ENCODE data around the gene ERGIC3. TPM values are rescaled to one million over a fixed set of nuclear protein-coding genes. Genes with fewer than 3 reads are reported as not detected.
A peak's percentile ranks its signal among the peaks of the same experiment; 100 is the strongest.
"Not testable (repeated sequence)": the region's sequence is repeated elsewhere in the genome, so short reads cannot be mapped to it uniquely, and the experiment has no call there.

The ERGIC3 gene
- total RNA-seq, 2 experiments from 2014 or later = 105 to 107 TPM

DNA sequence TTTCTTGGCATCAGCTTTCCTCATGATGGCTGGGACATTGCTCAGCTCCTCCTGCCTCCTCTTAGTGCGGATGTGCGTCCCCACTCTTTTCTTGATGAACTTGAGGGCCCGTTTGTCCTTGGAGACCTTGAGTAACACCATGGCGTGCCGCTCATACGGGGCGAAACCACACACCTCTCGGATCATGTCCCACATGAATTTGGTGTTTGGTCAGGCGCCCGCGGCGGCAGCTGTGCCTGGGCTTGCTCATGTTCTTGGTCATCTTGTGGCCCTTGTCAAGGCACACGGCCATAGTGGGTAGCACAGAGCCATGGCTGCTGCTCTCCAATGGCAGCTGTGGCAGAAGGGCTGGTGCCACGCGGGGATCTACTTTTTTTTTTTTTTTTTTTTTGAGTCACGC, 2.6 kb downstream of the ERGIC3 start:
- Mint-ChIP-seq H3K9me3 (no peaks in the 10 kb centered on the region), H3K36me3 (peaks cover 5% of the 10 kb centered on the region), H3K4me3 (no peak overlapping the region), H3K4me1 (peaks cover 18% of the 10 kb centered on the region), H3K27ac (no peak overlapping the region), H3K27me3 (no peaks in the 10 kb centered on the region)
- DNase-seq = no peak

DNA sequence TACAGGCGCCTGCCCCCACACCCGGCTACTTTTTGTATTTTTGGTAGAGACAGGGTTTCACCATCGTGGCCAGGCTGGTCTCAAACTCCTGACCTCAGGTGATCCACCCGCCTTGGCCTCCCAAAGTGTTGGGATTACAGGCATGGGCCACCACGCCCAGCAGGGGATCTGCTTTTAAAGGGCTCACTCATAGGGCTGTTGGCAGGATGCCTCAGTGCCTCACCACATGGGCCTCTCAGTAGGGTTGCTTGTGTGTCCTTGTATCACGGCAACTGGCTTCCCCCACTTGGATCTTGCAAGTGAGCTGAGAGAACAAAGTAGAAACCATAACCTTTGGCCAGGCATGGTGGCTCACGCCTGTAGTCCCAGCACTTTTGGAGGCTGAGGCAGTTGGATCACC, 3.1 kb downstream of the ERGIC3 start:
- H3K36me3 Mint-ChIP-seq, H3K27me3 Mint-ChIP-seq, H3K27ac Mint-ChIP-seq, H3K4me3 Mint-ChIP-seq, DNase-seq, H3K9me3 Mint-ChIP-seq: not testable (repeated sequence)
- peaks cover 18% of the 10 kb centered on the region for H3K4me1 Mint-ChIP-seq

DNA sequence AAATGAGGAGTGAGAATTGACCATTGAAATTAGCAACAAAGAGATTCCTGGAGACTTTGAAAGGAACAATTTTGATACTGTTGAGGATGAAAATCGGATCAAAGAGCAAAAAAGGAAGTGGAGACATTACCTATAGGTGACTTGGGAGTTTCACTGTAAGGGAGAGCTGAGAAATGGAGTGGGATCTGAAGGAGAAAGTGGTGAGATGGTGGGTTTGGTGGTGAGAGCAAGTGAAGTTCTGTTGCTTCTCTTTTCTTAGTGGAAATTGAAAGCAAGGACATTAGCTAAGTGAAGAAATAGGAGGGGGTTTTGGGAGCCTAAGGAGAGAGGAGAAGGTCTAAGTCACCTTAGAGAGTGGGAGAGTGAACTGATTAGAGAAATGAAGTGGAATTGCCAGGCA, 4.2 kb downstream of the ERGIC3 start:
- peaks cover 5% of the 10 kb centered on the region for H3K36me3 Mint-ChIP-seq
- no peak overlapping the region for H3K4me3 Mint-ChIP-seq
- H3K4me1 Mint-ChIP-seq = peaks cover 18% of the 10 kb centered on the region
- no peaks in the 10 kb centered on the region for H3K27me3 Mint-ChIP-seq
- H3K27ac Mint-ChIP-seq = no peak overlapping the region
- H3K9me3 Mint-ChIP-seq = no peaks in the 10 kb centered on the region
- DNase-seq = no peak

DNA sequence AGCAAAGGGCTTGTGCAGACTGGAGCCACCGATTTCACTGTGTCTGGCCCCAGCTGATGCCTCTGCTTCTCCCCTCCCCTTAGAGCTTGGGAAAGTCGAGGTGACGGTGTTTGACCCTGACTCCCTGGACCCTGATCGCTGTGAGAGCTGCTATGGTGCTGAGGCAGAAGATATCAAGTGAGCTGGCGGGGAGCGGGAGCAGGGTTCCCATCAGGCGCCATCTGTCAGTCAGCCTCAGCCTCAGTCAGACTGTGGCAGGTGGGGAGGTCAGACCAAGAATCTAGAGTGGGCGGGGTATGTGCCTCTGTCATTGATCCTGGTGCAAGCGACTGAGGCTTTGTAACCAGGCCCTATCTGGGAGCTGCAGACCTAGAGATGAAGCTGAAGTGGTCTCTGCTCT, 5.5 kb downstream of the ERGIC3 start:
- Mint-ChIP-seq H3K9me3 (no peaks in the 10 kb centered on the region), H3K27me3 (no peaks in the 10 kb centered on the region), H3K27ac (no peak overlapping the region), H3K36me3 (peaks cover 5% of the 10 kb centered on the region), H3K4me3 (no peak overlapping the region), H3K4me1 (peaks cover 12% of the 10 kb centered on the region)
- no peak for DNase-seq

DNA sequence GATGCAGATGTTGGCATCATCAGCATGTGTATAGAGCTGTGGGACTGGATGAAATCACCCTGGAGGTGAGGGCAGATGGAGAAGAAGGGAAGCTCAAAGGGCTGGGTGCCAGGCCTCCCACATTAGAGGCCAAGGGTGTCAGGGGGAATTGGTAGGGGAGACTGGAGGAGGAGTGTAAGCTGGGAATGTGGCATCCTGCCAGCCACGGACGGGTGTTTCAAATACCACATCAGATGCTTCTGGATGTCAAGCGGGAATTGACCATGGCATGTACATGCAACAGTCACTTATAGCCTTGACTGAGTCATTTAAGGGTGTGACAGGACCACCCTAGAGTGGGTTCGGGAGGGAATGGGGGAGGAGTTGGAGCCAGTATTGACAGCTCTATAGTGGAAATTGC, 9.6 kb downstream of the ERGIC3 start:
- DNase-seq = no peak
- H3K9me3 Mint-ChIP-seq = no peaks in the 10 kb centered on the region
- H3K27ac Mint-ChIP-seq = no peak overlapping the region

DNA sequence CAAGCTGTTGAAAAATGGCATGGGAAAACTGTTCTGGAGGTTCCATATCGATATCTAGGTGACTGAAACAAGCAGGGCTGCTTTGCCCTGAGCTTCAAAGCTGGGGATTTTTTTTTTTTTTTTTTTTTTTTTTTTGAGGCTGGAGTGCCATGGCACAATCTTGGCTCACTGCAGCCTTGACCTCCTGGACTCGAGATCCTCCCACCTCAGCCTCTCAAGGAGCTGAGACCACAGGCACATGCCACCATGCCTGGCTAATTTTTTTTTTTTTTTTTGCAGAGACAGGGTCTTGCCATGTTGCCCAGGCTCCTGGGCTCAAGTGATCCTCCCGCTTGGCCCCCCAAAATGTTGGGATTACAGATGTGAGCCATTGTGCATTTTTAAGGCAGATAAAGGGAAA, 11.0 kb downstream of the ERGIC3 start:
- H3K4me3 Mint-ChIP-seq = no peak overlapping the region
- H3K4me1 Mint-ChIP-seq = no peaks in the 10 kb centered on the region
- H3K36me3 Mint-ChIP-seq = peaks cover 3% of the 10 kb centered on the region
- no peaks in the 10 kb centered on the region for H3K9me3 Mint-ChIP-seq
- no peaks in the 10 kb centered on the region for H3K27me3 Mint-ChIP-seq
- H3K27ac Mint-ChIP-seq = no peak overlapping the region
- no peak for DNase-seq

More for the DNA sequence above, 9.6 kb downstream of the ERGIC3 start:
- H3K4me3 Mint-ChIP-seq = no peak overlapping the region
- H3K4me1 Mint-ChIP-seq = no peaks in the 10 kb centered on the region
- no peaks in the 10 kb centered on the region for H3K27me3 Mint-ChIP-seq
- H3K36me3 Mint-ChIP-seq = peaks cover 3% of the 10 kb centered on the region

DNA sequence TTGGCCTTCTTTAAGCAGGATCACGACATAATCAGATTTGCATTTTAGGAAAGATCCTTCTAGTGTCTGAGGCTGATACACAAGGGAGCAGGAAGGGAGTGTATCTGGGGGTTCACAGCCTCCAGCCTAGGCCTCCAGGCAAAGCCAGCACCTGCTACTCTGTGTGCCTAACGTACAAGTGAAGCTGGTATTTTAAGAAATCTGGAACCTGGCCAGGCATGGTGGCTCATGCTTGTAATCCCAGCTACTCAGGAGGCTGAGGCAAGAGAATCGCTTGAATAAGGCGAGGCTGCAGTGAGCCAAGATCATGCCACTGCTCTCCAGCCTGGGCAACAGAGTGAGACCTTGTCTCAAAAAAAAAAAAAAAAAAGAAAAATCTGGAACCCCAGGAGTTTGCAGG, 13.6 kb downstream of the ERGIC3 start:
- H3K4me3 Mint-ChIP-seq, H3K27ac Mint-ChIP-seq, H3K4me1 Mint-ChIP-seq, H3K9me3 Mint-ChIP-seq, H3K36me3 Mint-ChIP-seq, DNase-seq, H3K27me3 Mint-ChIP-seq: not testable (repeated sequence)

DNA sequence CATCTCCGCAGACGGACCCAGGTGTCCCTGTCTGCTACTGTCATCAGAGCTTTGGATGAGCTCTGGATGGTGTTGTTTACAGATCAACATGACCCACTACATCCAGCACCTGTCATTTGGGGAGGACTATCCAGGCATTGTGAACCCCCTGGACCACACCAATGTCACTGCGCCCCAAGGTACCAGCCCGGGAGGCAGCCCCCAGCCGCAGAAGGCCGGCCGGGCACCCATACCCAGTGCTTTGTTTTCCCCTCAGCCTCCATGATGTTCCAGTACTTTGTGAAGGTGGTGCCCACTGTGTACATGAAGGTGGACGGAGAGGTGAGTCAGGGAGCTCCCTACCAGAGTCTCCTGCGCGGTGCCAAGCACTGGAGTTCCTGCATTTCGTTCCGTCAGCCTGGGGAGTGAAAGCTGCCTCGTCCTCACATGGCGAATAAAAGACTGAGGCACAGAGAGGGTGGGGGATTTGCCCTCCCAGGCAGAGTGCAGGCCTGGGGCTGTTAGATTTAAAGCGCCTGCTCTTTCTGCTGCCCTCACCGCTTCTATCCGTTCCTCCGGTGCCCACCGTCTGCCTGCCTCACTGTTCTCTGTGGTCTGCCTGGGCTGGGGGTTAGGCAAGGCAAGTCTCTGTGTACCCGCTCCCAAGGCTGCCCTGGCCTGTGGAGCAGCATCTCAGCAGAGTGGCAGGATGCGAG, 14.2 kb downstream of the ERGIC3 start:
- no peaks in the 10 kb centered on the region for H3K36me3 Mint-ChIP-seq
- H3K27me3 Mint-ChIP-seq = no peaks in the 10 kb centered on the region
- H3K4me1 Mint-ChIP-seq = no peaks in the 10 kb centered on the region
- H3K4me3 Mint-ChIP-seq = no peak overlapping the region
- no peak for DNase-seq
- no peak overlapping the region for H3K27ac Mint-ChIP-seq
- H3K9me3 Mint-ChIP-seq = no peaks in the 10 kb centered on the region

DNA sequence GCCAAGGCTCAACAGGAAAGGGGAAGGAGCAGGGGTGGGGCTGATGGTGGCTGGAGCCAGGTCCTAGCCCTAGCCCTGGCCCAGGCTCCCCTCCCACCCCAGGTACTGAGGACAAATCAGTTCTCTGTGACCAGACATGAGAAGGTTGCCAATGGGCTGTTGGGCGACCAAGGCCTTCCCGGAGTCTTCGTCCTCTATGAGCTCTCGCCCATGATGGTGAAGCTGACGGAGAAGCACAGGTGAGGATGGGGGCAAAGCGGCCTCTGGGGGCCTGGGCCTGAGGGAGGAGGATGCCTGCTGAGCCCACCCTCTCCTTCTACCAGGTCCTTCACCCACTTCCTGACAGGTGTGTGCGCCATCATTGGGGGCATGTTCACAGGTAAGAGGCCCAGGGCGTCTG, 15.0 kb downstream of the ERGIC3 start:
- Mint-ChIP-seq H3K4me1 (no peaks in the 10 kb centered on the region), H3K4me3 (no peak overlapping the region), H3K9me3 (no peaks in the 10 kb centered on the region), H3K27ac (no peak overlapping the region), H3K27me3 (no peaks in the 10 kb centered on the region), H3K36me3 (no peaks in the 10 kb centered on the region)
- no peak for DNase-seq

DNA sequence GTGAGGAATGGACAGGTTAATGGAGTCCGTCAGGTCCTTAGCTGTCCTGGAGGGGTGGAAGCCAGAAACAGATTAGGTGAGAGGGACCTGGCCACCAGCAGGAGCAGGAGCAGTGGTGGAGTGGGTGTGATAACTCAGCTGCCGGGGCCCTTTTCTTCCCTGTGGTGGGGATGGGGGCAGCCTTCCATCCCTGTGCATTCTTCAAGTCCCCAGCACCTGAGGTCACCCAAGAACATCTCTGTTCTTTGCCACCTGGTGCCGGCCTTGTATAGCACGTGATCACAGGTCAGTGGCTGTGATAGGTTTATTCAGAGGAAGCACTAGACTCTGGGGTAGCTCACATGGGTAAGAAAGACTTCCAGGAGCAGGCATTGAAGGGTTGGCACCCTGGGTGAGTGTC, 16.6 kb downstream of the ERGIC3 start:
- no peak overlapping the region for H3K27ac Mint-ChIP-seq

DNA sequence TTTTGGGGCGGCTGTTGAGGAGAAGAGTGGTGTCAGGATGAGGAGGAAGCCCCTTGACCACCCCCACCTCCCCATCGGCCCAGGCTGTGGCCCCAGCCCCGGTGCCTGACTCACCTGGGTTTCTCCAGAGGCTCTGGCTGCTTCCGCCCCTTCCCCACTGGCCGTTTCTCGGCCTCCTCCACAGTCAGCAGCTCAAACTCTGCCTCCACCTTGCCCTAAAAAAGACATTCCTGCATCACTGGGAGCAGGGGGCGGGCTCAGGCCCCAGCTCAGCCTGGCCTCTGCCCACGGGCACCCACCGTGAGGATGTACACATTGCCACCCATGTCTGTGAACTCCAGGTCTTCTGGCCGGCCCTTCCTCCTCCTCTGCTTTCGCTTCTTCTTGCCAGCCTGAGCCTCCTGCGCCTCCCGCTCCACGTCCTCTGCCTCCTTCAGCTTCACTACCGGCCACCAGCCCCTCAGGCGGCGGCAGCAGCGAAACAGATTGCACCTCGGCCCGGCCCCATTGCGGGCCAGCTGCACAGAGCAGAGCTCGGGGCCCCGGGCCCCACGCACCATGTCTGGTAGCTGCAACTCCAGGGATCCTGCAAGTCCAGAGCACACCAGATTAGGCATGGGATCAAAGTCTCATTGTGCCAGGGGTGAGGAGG, 17.3 kb downstream of the ERGIC3 start:
- Mint-ChIP-seq H3K36me3 (no peaks in the 10 kb centered on the region), H3K4me1 (no peaks in the 10 kb centered on the region), H3K27me3 (no peaks in the 10 kb centered on the region), H3K9me3 (no peaks in the 10 kb centered on the region), H3K27ac (peak overlapping the region; percentile 22), H3K4me3 (no peak overlapping the region)
- DNase-seq = no peak

More for the DNA sequence above, 16.6 kb downstream of the ERGIC3 start:
- Mint-ChIP-seq H3K27me3 (no peaks in the 10 kb centered on the region), H3K9me3 (no peaks in the 10 kb centered on the region), H3K4me1 (no peaks in the 10 kb centered on the region), H3K36me3 (no peaks in the 10 kb centered on the region), H3K4me3 (no peak overlapping the region)
- DNase-seq = no peak

DNA sequence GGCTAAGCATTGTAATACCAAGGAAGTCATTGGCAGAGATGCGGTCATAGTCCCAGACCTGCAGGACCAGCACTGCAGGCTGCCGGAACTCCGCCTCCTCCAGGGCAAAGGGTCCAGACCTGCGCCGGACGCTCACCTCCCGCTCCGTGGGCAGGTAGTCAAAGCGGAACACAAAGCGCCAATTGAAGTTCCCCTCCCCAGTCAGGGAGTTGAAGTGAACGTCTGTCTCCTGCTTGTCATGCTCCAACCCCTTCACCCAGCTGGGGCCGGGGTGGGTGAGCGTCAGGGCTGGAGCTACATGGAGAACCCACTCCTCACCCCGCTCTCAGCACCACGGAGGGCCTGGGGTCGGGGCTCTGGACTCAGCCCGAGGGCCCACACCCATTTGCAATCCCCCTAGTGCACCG, 18.2 kb downstream of the ERGIC3 start:
- no peak overlapping the region for H3K4me3 Mint-ChIP-seq
- H3K9me3 Mint-ChIP-seq = no peaks in the 10 kb centered on the region
- H3K27me3 Mint-ChIP-seq = no peaks in the 10 kb centered on the region
- no peak for DNase-seq
- no peaks in the 10 kb centered on the region for H3K36me3 Mint-ChIP-seq
- no peak overlapping the region for H3K27ac Mint-ChIP-seq
- no peaks in the 10 kb centered on the region for H3K4me1 Mint-ChIP-seq

DNA sequence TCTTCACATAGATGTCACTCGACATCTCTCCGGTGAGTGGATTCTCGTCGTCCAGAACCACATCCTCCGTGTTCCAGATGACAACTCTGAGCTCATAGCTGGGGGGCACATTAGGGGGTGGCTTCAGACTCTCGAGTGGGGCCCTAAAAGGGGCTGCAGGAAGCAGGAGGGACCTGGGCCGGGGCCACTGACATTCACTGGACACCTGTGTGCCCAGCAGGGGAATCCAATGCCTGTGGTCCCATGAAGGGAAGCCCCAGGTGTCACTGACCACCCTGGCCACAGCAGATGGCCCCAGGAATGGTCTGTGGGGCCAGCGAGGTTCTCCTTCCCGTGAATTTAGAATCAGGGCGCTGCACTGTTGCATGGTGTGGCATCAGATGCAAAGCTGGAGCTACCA, 18.7 kb downstream of the ERGIC3 start:
- H3K27me3 Mint-ChIP-seq = no peaks in the 10 kb centered on the region
- H3K4me3 Mint-ChIP-seq = no peak overlapping the region
- no peak overlapping the region for H3K27ac Mint-ChIP-seq
- H3K9me3 Mint-ChIP-seq = no peaks in the 10 kb centered on the region
- no peaks in the 10 kb centered on the region for H3K36me3 Mint-ChIP-seq
- DNase-seq = no peak
- H3K4me1 Mint-ChIP-seq = no peaks in the 10 kb centered on the region

DNA sequence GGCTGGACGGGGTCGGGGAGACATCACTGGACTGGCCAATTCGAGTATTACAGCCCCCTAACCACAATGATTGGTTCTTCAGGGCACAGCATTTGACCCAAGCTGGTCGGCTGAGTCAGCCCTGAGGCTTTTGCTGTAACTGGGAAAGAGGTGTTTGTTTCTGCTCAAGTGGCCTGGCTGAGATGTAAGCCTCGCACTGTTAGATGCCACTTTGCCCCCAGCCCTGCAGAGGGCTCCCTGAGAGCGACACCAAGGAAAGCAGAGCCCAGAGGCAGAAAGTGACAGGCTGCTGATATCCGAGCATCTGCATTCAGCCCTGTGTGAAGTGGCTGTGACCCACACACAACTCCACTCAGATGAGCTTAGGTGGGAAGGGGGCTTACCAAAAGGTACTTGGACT, 19.4 kb downstream of the ERGIC3 start:
- no peaks in the 10 kb centered on the region for H3K36me3 Mint-ChIP-seq
- H3K9me3 Mint-ChIP-seq = no peaks in the 10 kb centered on the region
- no peaks in the 10 kb centered on the region for H3K4me1 Mint-ChIP-seq
- no peaks in the 10 kb centered on the region for H3K27me3 Mint-ChIP-seq
- no peak overlapping the region for H3K27ac Mint-ChIP-seq
- DNase-seq = peak; percentile 12
- no peak overlapping the region for H3K4me3 Mint-ChIP-seq

DNA sequence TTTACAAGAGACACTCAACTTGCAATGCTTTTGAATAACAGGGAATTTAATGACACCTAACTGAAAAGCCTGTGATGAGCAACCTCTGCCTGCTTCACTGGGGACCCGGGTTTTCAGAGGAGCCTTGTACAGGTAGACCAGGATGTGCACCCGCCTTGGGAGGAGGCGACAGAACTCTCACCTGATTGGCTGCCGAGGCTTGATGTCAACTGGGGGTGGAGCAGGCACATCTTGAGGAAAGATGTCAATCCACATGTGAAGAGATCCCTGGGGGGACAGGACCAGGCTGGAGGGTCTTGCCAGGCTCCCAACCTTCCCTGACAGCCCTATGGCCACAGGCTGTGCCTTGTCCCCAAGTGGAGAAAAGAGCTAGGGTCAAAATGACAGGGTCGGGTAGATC, 19.8 kb downstream of the ERGIC3 start:
- Mint-ChIP-seq H3K4me1 (no peaks in the 10 kb centered on the region), H3K9me3 (no peaks in the 10 kb centered on the region), H3K27me3 (no peaks in the 10 kb centered on the region)

DNA sequence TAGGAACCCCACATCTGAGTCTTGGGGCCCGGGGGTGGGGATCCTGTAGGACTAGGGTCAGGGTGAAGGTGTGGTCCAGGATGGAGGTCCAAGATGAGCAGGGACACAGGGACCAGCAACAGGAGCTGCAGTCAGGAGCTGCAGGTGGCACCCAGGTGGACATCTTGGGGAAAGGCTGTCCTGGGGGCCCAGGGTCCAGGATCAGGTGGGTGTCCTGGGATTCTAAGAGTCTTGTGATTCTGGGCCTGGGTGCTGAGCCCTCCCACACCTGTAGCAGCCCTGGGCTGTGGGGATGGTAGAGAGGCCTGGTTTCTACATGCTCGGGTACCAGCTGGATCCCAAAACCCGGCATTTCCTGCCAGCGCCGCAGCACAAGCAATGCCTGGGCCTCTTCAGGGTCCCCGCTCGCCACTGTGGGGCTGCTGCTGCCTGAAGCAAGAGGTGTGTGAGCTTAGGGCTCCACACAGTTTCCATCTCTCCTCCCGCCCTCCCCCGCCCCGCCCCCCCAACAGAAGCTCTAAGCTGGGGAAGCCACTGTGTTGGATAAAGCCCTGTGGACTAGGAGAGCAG, 20.7 kb downstream of the ERGIC3 start:
- Mint-ChIP-seq H3K27ac (no peak overlapping the region), H3K4me1 (no peaks in the 10 kb centered on the region), H3K9me3 (no peaks in the 10 kb centered on the region), H3K4me3 (no peak overlapping the region), H3K36me3 (no peaks in the 10 kb centered on the region), H3K27me3 (no peaks in the 10 kb centered on the region)
- DNase-seq = no peak

More for the DNA sequence above, 19.8 kb downstream of the ERGIC3 start:
- H3K36me3 Mint-ChIP-seq = no peaks in the 10 kb centered on the region
- H3K4me3 Mint-ChIP-seq = no peak overlapping the region
- H3K27ac Mint-ChIP-seq = no peak overlapping the region
- no peak for DNase-seq
